ENCODE measurements around the gene HTR6.

Gene HTR6

GRCh38 chr1:19676438-19676922 is 11.8 kb downstream of the HTR6 start:
- H3K4me1 ChIP-seq (ENCODE audit: low read length) = no peaks in the 10 kb centered on the region
- H2AFZ ChIP-seq (ENCODE audit: low read length) = no peak overlapping the region
- DNase-seq = peak; percentile 23
- no peaks in the 10 kb centered on the region for H3K9me3 ChIP-seq (replicated peaks; ENCODE audit: insufficient read depth, low read length)
- H3K36me3 ChIP-seq (replicated peaks; ENCODE audit: insufficient read depth, low read length) = no peaks in the 10 kb centered on the region
- no peaks in the 10 kb centered on the region for H4K20me1 ChIP-seq (ENCODE audit: insufficient read depth, low read length)
- no peak overlapping the region for H3K9ac ChIP-seq (ENCODE audit: low read length)
- no peaks in the 10 kb centered on the region for H3K9me2 ChIP-seq (replicated peaks; ENCODE audit: insufficient read depth, low read length)
- H3K4me3 ChIP-seq (ENCODE audit: low read length) = no peak overlapping the region
- no peak overlapping the region for H3K27ac ChIP-seq (ENCODE audit: low read length)
- no peak overlapping the region for H3K4me2 ChIP-seq (ENCODE audit: low read depth, low read length)
- TF ChIP-seq EZH2 (optimal IDR thresholded peaks at IDR 0.05; ENCODE audit: low read depth, low read length) (no peak), CTCF (IDR thresholded peaks at IDR 0.05; ENCODE audit: low read length) (no peak), EZH2phosphoT487 (IDR thresholded peaks at IDR 0.05; ENCODE audit: low read length) (no peak)
- H3K79me2 ChIP-seq (ENCODE audit: low read length) = no peaks in the 10 kb centered on the region
- no peaks in the 10 kb centered on the region for H3F3A ChIP-seq (ENCODE audit: insufficient read depth, low read length)
- peaks cover 21% of the 10 kb centered on the region for H3K27me3 ChIP-seq (replicated peaks; ENCODE audit: insufficient read depth, low read length)

GRCh38 chr1:19678493-19678892 is 13.8 kb downstream of the HTR6 start:
- Histone ChIP-seq H3K79me2 (ENCODE audit: low read length) (no peaks in the 10 kb centered on the region), H3K4me2 (ENCODE audit: low read depth, low read length) (no peak overlapping the region), H3K4me3 (ENCODE audit: low read length) (no peak overlapping the region), H3K9ac (ENCODE audit: low read length) (no peak overlapping the region), H3F3A (ENCODE audit: insufficient read depth, low read length) (no peaks in the 10 kb centered on the region), H3K9me3 (replicated peaks; ENCODE audit: insufficient read depth, low read length) (no peaks in the 10 kb centered on the region), H3K9me2 (replicated peaks; ENCODE audit: insufficient read depth, low read length) (no peaks in the 10 kb centered on the region), H4K20me1 (ENCODE audit: insufficient read depth, low read length) (no peaks in the 10 kb centered on the region), H3K27ac (ENCODE audit: low read length) (no peak overlapping the region), H2AFZ (ENCODE audit: low read length) (no peak overlapping the region), H3K4me1 (ENCODE audit: low read length) (no peaks in the 10 kb centered on the region), H3K36me3 (replicated peaks; ENCODE audit: insufficient read depth, low read length) (no peaks in the 10 kb centered on the region), H3K27me3 (replicated peaks; ENCODE audit: insufficient read depth, low read length) (peaks cover 9% of the 10 kb centered on the region)
- DNase-seq = no peak
- TF ChIP-seq EZH2 (optimal IDR thresholded peaks at IDR 0.05; ENCODE audit: low read depth, low read length) (no peak), EZH2phosphoT487 (IDR thresholded peaks at IDR 0.05; ENCODE audit: low read length) (no peak), CTCF (IDR thresholded peaks at IDR 0.05; ENCODE audit: low read length) (no peak)

GRCh38 chr1:19678931-19679453 is 14.3 kb downstream of the HTR6 start:
- H3K36me3 ChIP-seq (replicated peaks; ENCODE audit: insufficient read depth, low read length) = no peaks in the 10 kb centered on the region
- H3K79me2 ChIP-seq (ENCODE audit: low read length) = no peaks in the 10 kb centered on the region
- no peaks in the 10 kb centered on the region for H3F3A ChIP-seq (ENCODE audit: insufficient read depth, low read length)
- H4K20me1 ChIP-seq (ENCODE audit: insufficient read depth, low read length) = no peaks in the 10 kb centered on the region
- H3K27me3 ChIP-seq (replicated peaks; ENCODE audit: insufficient read depth, low read length) = peaks cover 9% of the 10 kb centered on the region
- no peak overlapping the region for H3K9ac ChIP-seq (ENCODE audit: low read length)
- H3K27ac ChIP-seq (ENCODE audit: low read length) = no peak overlapping the region
- no peaks in the 10 kb centered on the region for H3K9me3 ChIP-seq (replicated peaks; ENCODE audit: insufficient read depth, low read length)
- TF ChIP-seq EZH2phosphoT487 (IDR thresholded peaks at IDR 0.05; ENCODE audit: low read length) (no peak), CTCF (IDR thresholded peaks at IDR 0.05; ENCODE audit: low read length) (no peak), EZH2 (optimal IDR thresholded peaks at IDR 0.05; ENCODE audit: low read depth, low read length) (no peak)
- no peak overlapping the region for H2AFZ ChIP-seq (ENCODE audit: low read length)
- H3K4me3 ChIP-seq (ENCODE audit: low read length) = no peak overlapping the region
- DNase-seq = no peak
- H3K4me1 ChIP-seq (ENCODE audit: low read length) = no peaks in the 10 kb centered on the region
- no peaks in the 10 kb centered on the region for H3K9me2 ChIP-seq (replicated peaks; ENCODE audit: insufficient read depth, low read length)
- no peak overlapping the region for H3K4me2 ChIP-seq (ENCODE audit: low read depth, low read length)

Measured in MM.1S (cell line).